Peyer's patch (tissue), 4 donors: Measurements from ENCODE around the gene STAG1.

ENCODE experiments used
- CTCF ChIP-seq, 6 experiments: fragments of 450-650 bp in 4 of 6; fragments of 200-600 bp in 2 of 6; sonication (generic) in 1 of 6; IDR thresholded peaks; one replicate each; pipeline ENCODE4 v1.5.1; 2017 to 2019; ENCODE audit warnings: antibody characterized with exemption in 6 of 6, mild to moderate bottlenecking in 3 of 6, moderate library complexity in 1 of 6
- POLR2A ChIP-seq, 2 donors: fragments of 450-650 bp; IDR thresholded peaks; one replicate each; pipeline ENCODE4 v1.5.1; 2017; ENCODE audit warnings: antibody characterized with exemption in 2 of 2, mild to moderate bottlenecking in 2 of 2, moderate library complexity in 2 of 2

GRCh38 chr3:136728473-136728872, 23.7 kb downstream of the STAG1 start:
- no peak for TF ChIP-seq CTCF (IDR thresholded peaks at IDR 0.05)
- TF ChIP-seq POLR2A (IDR thresholded peaks at IDR 0.05), result no peak
